IMR-90 (cell line): ENCODE results near the gene DLGAP4. TPM values are rescaled to one million over a fixed set of nuclear protein-coding genes. Genes with fewer than 3 reads are reported as not detected.

Source experiments
- ATAC-seq: fragments of 200-7000 bp; cut with Tn5 transposase; 2 replicates; pipeline ENCODE4 v1.9.1; 2020; ENCODE audit warnings: low read depth, mild to moderate bottlenecking, moderate library complexity
- BruUV-seq: library from RNA; stranded (reverse); fragments of 400-500 nt; replicated peaks from 2 replicates; lab custom pipeline; 2021; lab: Mats Ljungman, UMichigan
- CTCF ChIA-PET: fragments of 300-600 bp; formaldehyde crosslinking; extraction: SDS; loops from one replicate; lab custom pipeline; 2021; ENCODE audit warnings: antibody characterized with exemption; lab: Yijun Ruan, JAX
- POLR2A ChIA-PET: fragments of 300-600 bp; sonication (Branson Sonifier 250); formaldehyde crosslinking; loops from one replicate; lab custom pipeline; 2022; ENCODE audit warnings: antibody characterized with exemption; ENCODE audit not compliant: unreplicated experiment; lab: Charles Lee
- DNase-seq: peaks from one replicate; pipeline ENCODE4 v3.0.0; 2013
- H2AFZ ChIP-seq: replicated peaks from 2 replicates; pipeline ENCODE3; 2013; ENCODE audit warnings: low read length, mild to moderate bottlenecking; ENCODE audit not compliant: poor library complexity
- H2AK5ac ChIP-seq: 2 replicates; pipeline ENCODE4 v1.6.1; 2013; ENCODE audit warnings: low read depth, low read length, inconsistent platforms
- H2AK9ac ChIP-seq: replicated peaks from 2 replicates; pipeline ENCODE3; 2013; ENCODE audit warnings: mild to moderate bottlenecking, low read depth, low read length, moderate library complexity; ENCODE audit not compliant: poor library complexity
- H2BK120ac ChIP-seq: 2 replicates; pipeline ENCODE4 v1.6.1; 2013; ENCODE audit warnings: low read depth, low read length, inconsistent platforms
- H2BK15ac ChIP-seq: 3 replicates; pipeline ENCODE4 v1.6.1; 2013; ENCODE audit warnings: low read depth, low read length, inconsistent platforms
- H2BK20ac ChIP-seq: 2 replicates; pipeline ENCODE4 v1.6.1; 2013; ENCODE audit warnings: low read depth, mild to moderate bottlenecking, inconsistent platforms, low read length, moderate library complexity
- H2BK5ac ChIP-seq: 2 replicates; pipeline ENCODE4 v1.6.1; 2013; ENCODE audit warnings: mild to moderate bottlenecking, low read depth, low read length, inconsistent platforms; ENCODE audit not compliant: poor library complexity, severe bottlenecking
- H3K14ac ChIP-seq: replicated peaks from 2 replicates; pipeline ENCODE4 v1.6.1; 2013; ENCODE audit warnings: low read depth, low read length, inconsistent platforms
- H3K18ac ChIP-seq: 2 replicates; pipeline ENCODE4 v1.6.1; 2013; ENCODE audit warnings: low read depth, low read length, control low read depth
- H3K23ac ChIP-seq: 2 replicates; pipeline ENCODE4 v1.6.1; 2013; ENCODE audit warnings: low read depth, low read length, inconsistent platforms
- H3K27ac ChIP-seq: 2 replicates; pipeline ENCODE4 v1.5.1; 2013; ENCODE audit warnings: mild to moderate bottlenecking, control low read depth, low read length; ENCODE audit not compliant: insufficient read depth
- H3K27me3 ChIP-seq: 2 replicates; pipeline ENCODE4 v1.6.1; 2013; ENCODE audit warnings: low read length; ENCODE audit not compliant: control insufficient read depth, insufficient read depth
- H3K36me3 ChIP-seq: 2 replicates; pipeline ENCODE4 v1.6.1; 2013; ENCODE audit warnings: low read length, mixed read lengths; ENCODE audit not compliant: control insufficient read depth, insufficient read depth
- H3K4ac ChIP-seq: 2 replicates; pipeline ENCODE4 v1.6.1; 2013; ENCODE audit warnings: low read depth, low read length, inconsistent platforms
- H3K4me1 ChIP-seq: 2 replicates; pipeline ENCODE4 v1.6.1; 2013; ENCODE audit warnings: low read length, mixed read lengths; ENCODE audit not compliant: control insufficient read depth, insufficient read depth
- H3K4me2 ChIP-seq: 2 replicates; pipeline ENCODE4 v1.6.1; 2013; ENCODE audit warnings: low read depth, mild to moderate bottlenecking, control low read depth, low read length, moderate library complexity
- H3K4me3 ChIP-seq: 2 replicates; pipeline ENCODE4 v1.5.1; 2013; ENCODE audit warnings: low read depth, mild to moderate bottlenecking, control low read depth, low read length, moderate library complexity; ENCODE audit not compliant: insufficient read depth
- H3K56ac ChIP-seq: 2 replicates; pipeline ENCODE4 v1.6.1; 2013; ENCODE audit warnings: low read length, inconsistent platforms; ENCODE audit not compliant: insufficient read depth; ENCODE audit errors: extremely low read depth
- H3K79me1 ChIP-seq, 2 experiments: 2 replicates each; pipeline ENCODE4 v1.6.1; 2013; ENCODE audit warnings: low read length in 2 of 2, inconsistent platforms in 1 of 2, low read depth in 1 of 2
- H3K9ac ChIP-seq: 2 replicates; pipeline ENCODE4 v1.6.1; 2013; ENCODE audit warnings: low read depth, low read length, control low read depth
- H3K9me1 ChIP-seq: 2 replicates; pipeline ENCODE4 v1.6.1; 2013; ENCODE audit warnings: low read length, inconsistent platforms; ENCODE audit not compliant: insufficient read depth
- H3K9me3 ChIP-seq: 2 replicates; pipeline ENCODE4 v1.6.1; 2013; ENCODE audit warnings: low read length; ENCODE audit not compliant: control insufficient read depth, insufficient read depth
- H4K20me1 ChIP-seq: 2 replicates; pipeline ENCODE4 v1.6.1; 2013; ENCODE audit warnings: low read length, inconsistent platforms; ENCODE audit not compliant: insufficient read depth
- H4K5ac ChIP-seq: 2 replicates; pipeline ENCODE4 v1.6.1; 2013; ENCODE audit warnings: mild to moderate bottlenecking, low read depth, low read length, control low read depth
- H4K8ac ChIP-seq, 2 experiments: 2 replicates each; pipeline ENCODE4 v1.6.1; 2013; ENCODE audit warnings: low read depth in 2 of 2, low read length in 2 of 2, control low read depth in 1 of 2, inconsistent platforms in 1 of 2
- H4K91ac ChIP-seq: 2 replicates; pipeline ENCODE4 v1.6.1; 2013; ENCODE audit warnings: low read depth, low read length, inconsistent platforms; ENCODE audit not compliant: insufficient read depth
- MAZ ChIP-seq: IDR thresholded peaks from 2 replicates; pipeline ENCODE4 v1.6.1; 2012; ENCODE audit warnings: low read depth, mild to moderate bottlenecking, low read length, improper control_type of control experiment, moderate library complexity, borderline replicate concordance
- POLR2A ChIP-seq: IDR thresholded peaks from 2 replicates; pipeline ENCODE4 v1.6.1; 2012; ENCODE audit warnings: mild to moderate bottlenecking, low read depth, low read length
- WGBS, 2 experiments: methylation state at CpG; one replicate each; pipeline versions ENCODE4 v1.1.5 to v1.1.7; 2013; ENCODE audit warnings: missing lambda C conversion rate in 2 of 2; ENCODE audit not compliant: insufficient read length in 1 of 2; ENCODE audit errors: extremely low coverage in 2 of 2; 5-methylcytosine and 5-hydroxymethylcytosine counted together
- dilution Hi-C: fragments of 300-500 bp; cut with HindIII; formaldehyde crosslinking; loops from one replicate; pipeline ENCODE4 v1.14.3; 2018; ENCODE audit warnings: low sequenced_read_pairs; ENCODE audit not compliant: unreplicated experiment
- in situ Hi-C: fragments of 300-500 bp; cut with MboI; formaldehyde crosslinking; loops from 3 replicates; pipeline ENCODE4 v1.14.3; 2019; ENCODE audit warnings: low sequenced_read_pairs, inconsistent platforms, mixed read lengths
- intact Hi-C: fragments of 100-400 bp; cut with micrococcal nuclease; formaldehyde crosslinking; loops from 2 replicates; pipeline ENCODE4 v1.10.0; 2022
- polyA plus RNA-seq, 3 experiments: library from polyadenylated mRNA; depleted of rRNA; stranded (reverse); fragments of >200 nt; gene quantifications; 2 replicates each; pipeline ENCODE4 v1.2.3, GENCODE V29; 2012; ENCODE audit warnings: low replicate concordance in 1 of 3
- total RNA-seq: library from RNA; depleted of rRNA; stranded (reverse); fragments of >200 nt; gene quantifications from 2 replicates; pipeline ENCODE4 v1.2.3, GENCODE V29; 2012

The DLGAP4 gene
- total and polyA plus RNA-seq, 2 of the 4 experiments (the other 2 are of a cell fraction) = 32.3 to 73.2 TPM

- intact Hi-C loops = no loop called here
- POLR2A ChIA-PET = no interaction called here
- no peak overlapping the region for H3K56ac ChIP-seq
- H3K36me3 ChIP-seq = peaks cover 18% of the 10 kb centered on the region
- no peak overlapping the region for H4K8ac ChIP-seq
- 0 out of 2 replicates have a peak, but pooled peaks cover 5% of the 10 kb centered on the region for H3K9me1 ChIP-seq
- no TSS peak for BruUV-seq
- TF ChIP-seq POLR2A (no peak), MAZ (no peak)
- CTCF ChIA-PET = no interaction called here
- no peak overlapping the region for H4K5ac ChIP-seq
- H3K4me1 ChIP-seq = no peaks in the 10 kb centered on the region
- dilution Hi-C loops = no loop called here
- no peak overlapping the region for H3K4me2 ChIP-seq
- no peaks in the 10 kb centered on the region for H3K9me3 ChIP-seq
- in situ Hi-C loops = no loop called here
- no peak overlapping the region for H3K14ac ChIP-seq
- no peaks in the 10 kb centered on the region for H4K20me1 ChIP-seq
- no peak overlapping the region for H4K91ac ChIP-seq
- H2BK5ac ChIP-seq = no peak overlapping the region
- no peak overlapping the region for H3K4ac ChIP-seq
- H2AK5ac ChIP-seq = no peak overlapping the region
- no peak overlapping the region for H3K27ac ChIP-seq
- ATAC-seq (no peak), DNase-seq (no peak)
- H2BK120ac ChIP-seq = no peak overlapping the region
- WGBS, 2 experiments = 31% methylated on average over 9 of the region's 16 CpGs; no CpG with 5 or more reads in 1 of the 2 experiments
- no peak overlapping the region for H2BK20ac ChIP-seq
- no peak overlapping the region for H2AFZ ChIP-seq
- H3K9ac ChIP-seq = no peak overlapping the region
- H3K79me1 ChIP-seq = peaks cover 0 to under 1% of the 10 kb centered on the region in 2 experiments; a peak in 1 of 4 replicates
- H3K23ac ChIP-seq = no peak overlapping the region
- no peak overlapping the region for H2AK9ac ChIP-seq
- H3K27me3 ChIP-seq = peaks cover 5% of the 10 kb centered on the region; the same call in 1 of the 2 replicates
- no peak overlapping the region for H2BK15ac ChIP-seq
- H3K18ac ChIP-seq = no peak overlapping the region
- no peak overlapping the region for H3K4me3 ChIP-seq
Measured at GRCh38 chr20:36259177-36260061, 46.7 kb upstream of the DLGAP4 start.
